Trophoblast cell (in vitro differentiated cells and primary cell): Measurements from ENCODE around the gene MAFB.

Source experiments
- DNase-seq, 2 donors: peaks; one replicate each; pipeline ENCODE4 v3.0.0-alpha.2; 2016
- H2AFZ ChIP-seq: 2 replicates; pipeline ENCODE4 v1.6.1; 2013; ENCODE audit warnings: low read length, moderate library complexity, mild to moderate bottlenecking; ENCODE audit not compliant: insufficient read depth, poor library complexity
- H2AK5ac ChIP-seq: 2 replicates; pipeline ENCODE4 v1.6.1; 2013; ENCODE audit warnings: mild to moderate bottlenecking, low read length
- H2BK120ac ChIP-seq: 2 replicates; pipeline ENCODE4 v1.6.1; 2013; ENCODE audit warnings: low read length, mild to moderate bottlenecking, moderate library complexity; ENCODE audit not compliant: insufficient read depth, poor library complexity
- H2BK12ac ChIP-seq: 2 replicates; pipeline ENCODE4 v1.6.1; 2013; ENCODE audit warnings: mild to moderate bottlenecking, low read length, moderate library complexity
- H2BK5ac ChIP-seq: 2 replicates; pipeline ENCODE4 v1.6.1; 2013; ENCODE audit warnings: low read length, low read depth, moderate library complexity, mild to moderate bottlenecking; ENCODE audit not compliant: poor library complexity
- H3K14ac ChIP-seq: 2 replicates; pipeline ENCODE4 v1.6.1; 2013; ENCODE audit warnings: mild to moderate bottlenecking, low read length
- H3K18ac ChIP-seq: 2 replicates; pipeline ENCODE4 v1.6.1; 2013; ENCODE audit warnings: mild to moderate bottlenecking, low read length
- H3K23ac ChIP-seq: 2 replicates; pipeline ENCODE4 v1.6.1; 2013; ENCODE audit warnings: low read length
- H3K27ac ChIP-seq: 2 replicates; pipeline ENCODE4 v1.5.1; 2013; ENCODE audit warnings: low read depth, mild to moderate bottlenecking, inconsistent platforms, low read length, moderate library complexity
- H3K27me3 ChIP-seq: 2 replicates; pipeline ENCODE4 v1.6.1; 2013; ENCODE audit warnings: inconsistent platforms, mild to moderate bottlenecking, low read length, moderate library complexity; ENCODE audit not compliant: insufficient read depth
- H3K36me3 ChIP-seq, 2 experiments: 1 replicate in 1 of 2; 2 replicates in 1 of 2; pipeline ENCODE4 v1.6.1; 2013; ENCODE audit warnings: low read length in 2 of 2, mild to moderate bottlenecking in 2 of 2, moderate library complexity in 1 of 2; ENCODE audit not compliant: insufficient read depth in 2 of 2, control insufficient read depth in 1 of 2
- H3K4ac ChIP-seq: 2 replicates; pipeline ENCODE4 v1.6.1; 2013; ENCODE audit warnings: low read depth, mild to moderate bottlenecking, low read length, moderate library complexity
- H3K4me1 ChIP-seq, 2 experiments: 1 replicate in 1 of 2; 2 replicates in 1 of 2; pipeline ENCODE4 v1.6.1; 2013; ENCODE audit warnings: low read length in 2 of 2, mild to moderate bottlenecking in 2 of 2, moderate library complexity in 1 of 2; ENCODE audit not compliant: insufficient read depth in 2 of 2, control insufficient read depth in 1 of 2
- H3K4me2 ChIP-seq: 2 replicates; pipeline ENCODE4 v1.6.1; 2013; ENCODE audit warnings: inconsistent platforms, mild to moderate bottlenecking, low read length, moderate library complexity
- H3K4me3 ChIP-seq: 2 replicates; pipeline ENCODE4 v1.5.1; 2013; ENCODE audit warnings: mild to moderate bottlenecking, low read depth, low read length, inconsistent platforms
- H3K79me1 ChIP-seq: one replicate; pipeline ENCODE4 v1.6.1; 2013; ENCODE audit warnings: low read length
- H3K79me2 ChIP-seq: 2 replicates; pipeline ENCODE4 v1.6.1; 2013; ENCODE audit warnings: low read length, mild to moderate bottlenecking; ENCODE audit not compliant: control insufficient read depth, insufficient read depth, poor library complexity
- H3K9ac ChIP-seq: 2 replicates; pipeline ENCODE4 v1.6.1; 2013; ENCODE audit warnings: mild to moderate bottlenecking, low read length
- H3K9me3 ChIP-seq: 2 replicates; pipeline ENCODE4 v1.6.1; 2013; ENCODE audit warnings: low read depth, mild to moderate bottlenecking, control low read depth, inconsistent platforms, low read length; ENCODE audit not compliant: insufficient read depth
- H4K12ac ChIP-seq: 2 replicates; pipeline ENCODE4 v1.6.1; 2013; ENCODE audit warnings: low read depth, mild to moderate bottlenecking, low read length, moderate library complexity
- H4K8ac ChIP-seq: 2 replicates; pipeline ENCODE4 v1.6.1; 2013; ENCODE audit warnings: low read depth, mild to moderate bottlenecking, low read length, moderate library complexity
- H4K91ac ChIP-seq: one replicate; pipeline ENCODE4 v1.6.1; 2013; ENCODE audit warnings: low read depth, mild to moderate bottlenecking, low read length, moderate library complexity
- WGBS: extraction: QIAGEN DNeasy Blood & Tissue Kit; methylation state at CpG from one replicate; pipeline ENCODE4 v1.1.7; 2013; ENCODE audit warnings: missing lambda C conversion rate; ENCODE audit not compliant: insufficient read length, insufficient coverage; ENCODE audit errors: extremely low coverage; 5-methylcytosine and 5-hydroxymethylcytosine counted together

MAFB gene

GRCh38 chr20:40685349-40685748 is 3.7 kb downstream of the MAFB start:
- Histone ChIP-seq H3K4me3 (no peak overlapping the region), H3K23ac (no peak overlapping the region), H3K27me3 (peaks cover 16% of the 10 kb centered on the region), H2BK120ac (no peak overlapping the region), H3K14ac (no peak overlapping the region), H4K12ac (no peak overlapping the region), H3K79me2 (peaks cover 22% of the 10 kb centered on the region), H3K4ac (no peak overlapping the region), H3K4me1 (peaks cover 33 to 41% of the 10 kb centered on the region in 2 experiments), H3K79me1 (peaks cover 25% of the 10 kb centered on the region), H3K9me3 (peaks cover 5% of the 10 kb centered on the region), H2BK12ac (no peak overlapping the region), H3K36me3 (peaks cover 4 to 7% of the 10 kb centered on the region in 2 experiments), H4K8ac (no peak overlapping the region), H2BK5ac (no peak overlapping the region), H3K9ac (no peak overlapping the region), H2AK5ac (no peak overlapping the region), H3K4me2 (no peak overlapping the region), H2AFZ (no peak overlapping the region), H3K27ac (no peak overlapping the region), H4K91ac (no peak overlapping the region), H3K18ac (no peak overlapping the region)
- no CpG with 5 or more reads among the region's 4 CpGs for WGBS
- no peak for DNase-seq

- Histone ChIP-seq H3K36me3 (peaks cover 4 to 7% of the 10 kb centered on the region in 2 experiments), H2BK12ac (peak overlapping the region; percentile 46), H3K79me1 (peaks cover 16% of the 10 kb centered on the region), H4K12ac (no peak overlapping the region), H3K4me3 (no peak overlapping the region), H3K27ac (no peak overlapping the region), H2AK5ac (no peak overlapping the region), H3K27me3 (peaks cover 13% of the 10 kb centered on the region), H3K9me3 (peaks cover 5% of the 10 kb centered on the region), H3K4me1 (peaks cover 32 to 39% of the 10 kb centered on the region in 2 experiments), H4K91ac (peak overlapping the region; percentile 42), H3K23ac (no peak overlapping the region), H3K18ac (peak overlapping the region; percentile 61), H3K14ac (no peak overlapping the region), H2BK120ac (peak overlapping the region; percentile 61), H2AFZ (peak overlapping the region; percentile 81), H2BK5ac (no peak overlapping the region), H3K9ac (no peak overlapping the region), H3K79me2 (peaks cover 17% of the 10 kb centered on the region), H4K8ac (no peak overlapping the region), H3K4ac (no peak overlapping the region), H3K4me2 (peak overlapping the region; percentile 88)
- WGBS, result no CpG with 5 or more reads among the region's 9 CpGs
- no peak for DNase-seq
These were observed 5.2 kb downstream of the MAFB start for GRCh38 chr20:40683894-40684268.

- Histone ChIP-seq H2AK5ac (no peak overlapping the region), H3K79me1 (peaks cover 16% of the 10 kb centered on the region), H2BK12ac (peak overlapping the region; percentile 47), H3K4me3 (peak overlapping the region; percentile 68), H3K18ac (peak overlapping the region; percentile 61), H3K9me3 (peaks cover 5% of the 10 kb centered on the region), H3K36me3 (peaks cover 4 to 7% of the 10 kb centered on the region in 2 experiments), H3K4ac (peak overlapping the region; percentile 17), H3K27me3 (peaks cover 11% of the 10 kb centered on the region), H2BK120ac (peak overlapping the region; percentile 61), H2BK5ac (peak overlapping the region; percentile 11), H3K23ac (no peak overlapping the region), H3K4me1 (peaks cover 30 to 35% of the 10 kb centered on the region in 2 experiments), H4K8ac (peak overlapping the region; percentile 71), H2AFZ (peak overlapping the region; percentile 81), H3K14ac (peak overlapping the region; percentile 26), H3K27ac (no peak overlapping the region), H4K91ac (peak overlapping the region; percentile 83), H3K9ac (no peak overlapping the region), H3K4me2 (peak overlapping the region; percentile 88), H3K79me2 (peaks cover 15% of the 10 kb centered on the region), H4K12ac (peak overlapping the region; percentile 19)
- no CpG with 5 or more reads among the region's 58 CpGs for WGBS
- peak in 1 of 2 donors; percentile 21 for DNase-seq
These were observed 5.7 kb downstream of the MAFB start for GRCh38 chr20:40683221-40683893.

DNA sequence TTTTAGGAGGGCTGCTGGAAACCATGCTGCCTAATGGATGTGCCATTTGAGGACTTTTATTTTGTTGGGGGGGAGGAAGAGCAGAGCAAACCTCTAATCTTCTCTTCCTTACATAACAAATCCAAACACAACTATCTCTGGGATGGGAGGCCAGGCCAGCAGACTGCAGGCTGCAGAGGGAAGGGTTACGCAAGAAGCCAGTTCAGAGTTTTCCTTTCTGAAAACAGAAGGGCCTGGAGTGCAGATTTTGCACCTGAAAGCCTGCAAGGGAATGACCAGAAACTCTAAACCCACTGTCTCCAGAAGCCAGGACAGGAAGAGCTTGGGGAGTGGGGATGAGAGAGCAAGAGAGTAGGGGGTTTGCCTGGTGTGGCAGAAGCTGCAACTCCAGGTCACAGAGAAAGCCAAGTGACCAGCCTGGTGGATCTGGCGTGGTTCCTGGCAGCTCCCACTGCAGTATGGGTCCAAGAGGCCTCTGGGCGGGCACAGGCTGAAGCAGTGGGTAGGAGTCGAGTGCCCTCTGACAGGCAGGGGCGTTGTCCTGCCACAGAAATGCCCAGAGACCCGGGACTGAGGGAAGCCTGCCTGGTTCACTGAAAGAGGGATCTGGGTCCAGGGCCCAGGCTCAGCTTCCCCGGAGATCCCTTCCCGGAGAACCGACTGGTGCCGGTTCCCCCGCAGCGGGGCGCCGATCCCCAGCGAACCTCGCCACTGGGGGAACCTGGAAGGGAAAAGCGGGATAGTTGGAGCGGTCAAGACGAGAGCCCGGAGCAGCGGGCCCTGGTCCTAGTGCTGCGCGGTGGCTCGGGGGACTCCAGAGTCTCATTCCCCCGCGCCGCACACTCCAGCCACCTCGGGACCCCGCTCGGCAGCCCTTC is 6.7 kb downstream of the MAFB start:
- H4K91ac ChIP-seq, result peak overlapping the region; percentile 83

More for the DNA sequence above, 6.7 kb downstream of the MAFB start:
- Histone ChIP-seq H3K27ac (peak overlapping the region; percentile 17), H2BK120ac (peak overlapping the region; percentile 60), H3K4me1 (peaks cover 24 to 29% of the 10 kb centered on the region in 2 experiments), H3K27me3 (peaks cover 1% of the 10 kb centered on the region), H3K36me3 (peaks cover 4 to 7% of the 10 kb centered on the region in 2 experiments), H3K23ac (no peak overlapping the region), H2AFZ (peak overlapping the region; percentile 81), H4K12ac (peak overlapping the region; percentile 63), H4K8ac (peak overlapping the region; percentile 6), H2BK12ac (peak overlapping the region; percentile 66), H3K9me3 (peaks cover 2% of the 10 kb centered on the region), H3K4me3 (no peak overlapping the region), H3K79me2 (peaks cover 5% of the 10 kb centered on the region), H3K9ac (no peak overlapping the region), H3K4ac (peak overlapping the region; percentile 51), H2AK5ac (no peak overlapping the region), H2BK5ac (no peak overlapping the region), H3K18ac (peak overlapping the region; percentile 61), H3K4me2 (peak overlapping the region; percentile 88), H3K79me1 (peaks cover 14% of the 10 kb centered on the region), H3K14ac (peak overlapping the region; percentile 54)
- no peak for DNase-seq
- no CpG with 5 or more reads among the region's 30 CpGs for WGBS
